Peyer's patch (tissue), 4 donors: ENCODE results near the gene ACIN1. TPM values are rescaled to one million over a fixed set of nuclear protein-coding genes. Genes with fewer than 3 reads are reported as not detected.

Experiments used
- DNase-seq, 3 donors: peaks; one replicate each; pipeline ENCODE4 v3.0.0-alpha.2; 2017 to 2019
- H3K27ac ChIP-seq, 4 donors: fragments of 200-600 bp; sonication (generic); one replicate each; pipeline ENCODE4 v1.5.1; 2016 to 2019
- H3K27me3 ChIP-seq, 2 donors: fragments of 200-600 bp; sonication (generic); one replicate each; pipeline ENCODE4 v1.5.1; 2019
- H3K36me3 ChIP-seq, 3 donors: fragments of 200-600 bp; sonication (generic); one replicate each; pipeline ENCODE4 v1.5.1; 2016 to 2019
- H3K4me1 ChIP-seq, 4 donors: fragments of 200-600 bp; sonication (generic); one replicate each; pipeline ENCODE4 v1.5.1; 2016 to 2019
- H3K4me3 ChIP-seq, 4 donors: fragments of 200-600 bp; sonication (generic); 1 replicate in 3 of 4; 2 replicates in 1 of 4; pipeline ENCODE4 v1.5.1; 2016 to 2019; ENCODE audit warnings: mild to moderate bottlenecking in 1 of 4
- H3K9me3 ChIP-seq, 4 donors: fragments of 200-600 bp; sonication (generic); one replicate each; pipeline ENCODE4 v1.5.1; 2016 to 2019; ENCODE audit warnings: mild to moderate bottlenecking in 1 of 4
- CTCF ChIP-seq, 6 experiments: fragments of 450-650 bp in 4 of 6; fragments of 200-600 bp in 2 of 6; sonication (generic) in 1 of 6; IDR thresholded peaks; one replicate each; pipeline ENCODE4 v1.5.1; 2017 to 2019; ENCODE audit warnings: antibody characterized with exemption in 6 of 6, mild to moderate bottlenecking in 3 of 6, moderate library complexity in 1 of 6
- POLR2A ChIP-seq, 2 donors: fragments of 450-650 bp; IDR thresholded peaks; one replicate each; pipeline ENCODE4 v1.5.1; 2017; ENCODE audit warnings: antibody characterized with exemption in 2 of 2, mild to moderate bottlenecking in 2 of 2, moderate library complexity in 2 of 2
- total RNA-seq, 4 donors: library from RNA; depleted of rRNA; stranded (reverse); fragments of >200 nt; gene quantifications; one replicate each; pipeline ENCODE4 v1.1.0, GENCODE V29; 2016

ACIN1 gene
- total RNA-seq, 4 donors from 2014 or later, result 130 to 281 (median 238) TPM

DNA sequence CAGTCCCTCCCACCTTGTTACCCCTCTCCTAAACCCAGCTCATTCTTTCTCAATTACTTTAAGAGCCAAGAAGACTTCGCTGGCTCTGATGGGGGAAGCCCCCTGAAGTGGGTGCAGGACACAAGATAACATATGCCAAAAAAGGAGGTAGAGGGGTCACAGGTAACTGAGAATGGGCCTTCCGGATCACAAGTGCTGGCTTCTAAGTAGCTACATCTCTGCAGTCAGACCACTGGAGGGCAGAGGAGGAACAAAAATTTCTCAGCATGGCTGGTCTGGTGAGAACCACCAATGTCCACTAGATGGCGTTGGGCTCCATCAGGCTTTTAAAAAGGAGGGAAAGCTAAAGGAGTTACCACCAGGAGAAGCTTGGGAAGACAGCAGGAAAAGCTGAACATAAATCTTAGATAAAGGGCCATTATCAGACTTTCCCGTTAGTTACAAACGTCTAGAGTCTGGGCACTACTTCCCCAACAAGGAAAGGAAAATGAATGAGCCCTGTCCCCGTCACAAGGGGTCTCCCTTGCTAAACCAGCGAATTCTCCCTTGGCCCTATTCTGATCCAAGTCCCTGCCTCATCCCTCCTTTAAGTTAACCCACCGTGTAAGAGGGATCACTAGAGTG, 26.0 kb downstream of the ACIN1 start:
- Histone ChIP-seq H3K9me3 (no peaks in the 10 kb centered on the region), H3K4me1 (peaks cover 0 to 34% (median 7%) of the 10 kb centered on the region in 4 donors), H3K4me3 (no peak overlapping the region), H3K27me3 (no peaks in the 10 kb centered on the region), H3K27ac (peak overlapping the region in 2 of 4 donors; percentile 18 to 21), H3K36me3 (peaks cover 0 to 65% (median 2%) of the 10 kb centered on the region in 3 donors)
- peak; percentile 71 to 91 (median 73) for DNase-seq
- TF ChIP-seq POLR2A (IDR thresholded peaks at IDR 0.05) (no peak), CTCF (IDR thresholded peaks at IDR 0.05) (peak; percentile 93 to 99 (median 98))

DNA sequence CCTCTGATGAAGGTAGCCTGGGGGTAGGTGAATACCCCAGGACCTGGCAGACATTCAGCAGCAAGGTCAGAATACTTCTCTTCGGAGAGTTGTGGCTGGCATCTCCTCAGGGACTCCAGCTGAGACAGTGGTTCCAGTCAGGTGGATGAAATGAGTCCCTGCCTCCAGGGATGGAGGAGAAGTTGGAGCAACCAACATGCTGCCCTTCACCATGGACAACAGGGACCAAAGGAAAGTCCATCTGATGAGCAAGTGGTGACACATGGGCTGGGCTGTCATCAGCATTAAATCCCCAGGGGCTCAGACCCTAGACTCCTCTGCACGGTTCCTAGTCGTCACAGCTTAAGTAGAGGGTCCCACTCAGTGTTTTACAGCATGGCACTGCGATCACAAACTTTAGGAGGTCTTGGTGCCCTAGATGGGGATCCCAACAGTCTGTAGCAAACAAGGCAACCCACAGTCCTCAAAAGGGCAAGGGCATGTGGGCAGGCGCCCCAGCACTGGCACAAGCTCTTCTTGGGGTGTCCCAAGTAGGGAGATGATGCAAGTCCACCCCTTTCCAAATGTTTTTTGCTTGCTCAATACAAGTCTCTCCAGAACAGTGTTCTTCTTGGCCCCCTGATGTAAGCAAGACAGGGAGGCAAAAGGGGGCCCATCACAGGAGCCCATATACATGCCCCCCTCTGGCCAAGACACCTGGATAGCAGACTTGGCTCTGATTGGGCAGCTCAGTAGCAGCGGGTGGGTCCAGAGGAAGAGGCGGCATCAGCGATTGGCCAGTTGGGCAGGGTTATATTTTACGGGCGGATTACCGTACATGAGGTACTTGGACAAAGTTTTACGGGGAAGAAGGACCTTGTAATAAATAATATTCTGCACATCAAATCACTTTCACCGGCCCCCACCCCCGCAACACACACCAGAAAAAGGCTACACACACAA, 26.8 kb downstream of the ACIN1 start:
- peak; percentile 14 to 44 (median 42) for DNase-seq
- Histone ChIP-seq H3K4me1 (peaks cover 0 to 34% (median 7%) of the 10 kb centered on the region in 4 donors), H3K36me3 (peaks cover 0 to 66% (median 5%) of the 10 kb centered on the region in 3 donors), H3K27ac (peak overlapping the region in 1 of 4 donors; percentile 18), H3K4me3 (no peak overlapping the region), H3K27me3 (no peaks in the 10 kb centered on the region), H3K9me3 (no peaks in the 10 kb centered on the region)
- TF ChIP-seq POLR2A (IDR thresholded peaks at IDR 0.05) (no peak), CTCF (IDR thresholded peaks at IDR 0.05) (no peak)

GRCh38 chr14:23066855-23067744, 27.8 kb downstream of the ACIN1 start:
- Histone ChIP-seq H3K27ac (no peak overlapping the region), H3K9me3 (no peaks in the 10 kb centered on the region), H3K36me3 (peaks cover 0 to 67% (median 6%) of the 10 kb centered on the region in 3 donors), H3K27me3 (no peaks in the 10 kb centered on the region), H3K4me3 (no peak overlapping the region), H3K4me1 (peaks cover 0 to 24% (median 6%) of the 10 kb centered on the region in 4 donors)
- TF ChIP-seq POLR2A (IDR thresholded peaks at IDR 0.05) (no peak), CTCF (IDR thresholded peaks at IDR 0.05) (no peak)
- DNase-seq, result peak in 2 of 3 donors; percentile 43 to 44

DNA sequence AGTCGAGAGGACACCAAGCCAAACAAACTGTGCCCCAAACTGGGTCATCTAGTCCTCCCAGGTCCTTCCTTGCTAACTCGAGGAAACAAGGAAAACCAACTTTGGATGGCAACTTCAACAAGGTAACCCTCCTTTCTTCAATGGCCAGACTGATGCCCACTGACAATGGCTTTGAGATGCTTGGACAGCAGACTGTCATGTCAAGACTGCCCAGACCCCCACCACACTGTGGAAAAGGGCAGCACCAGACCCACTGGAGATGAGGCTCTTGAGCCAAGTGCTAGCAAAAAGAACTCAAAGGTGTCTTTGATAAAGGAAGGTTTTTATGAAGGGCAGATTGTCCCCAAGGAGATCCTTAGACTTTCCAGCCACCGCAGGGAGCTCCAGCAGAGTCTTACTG, 28.6 kb downstream of the ACIN1 start:
- H3K36me3 ChIP-seq, result peaks cover 0 to 73% (median 8%) of the 10 kb centered on the region in 3 donors
- H3K4me3 ChIP-seq, result no peak overlapping the region
- DNase-seq, result peak in 1 of 3 donors; percentile 21
- no peaks in the 10 kb centered on the region for H3K9me3 ChIP-seq
- H3K27me3 ChIP-seq, result no peaks in the 10 kb centered on the region
- TF ChIP-seq POLR2A (IDR thresholded peaks at IDR 0.05), result no peak
- no peak for TF ChIP-seq CTCF (IDR thresholded peaks at IDR 0.05)
- peaks cover 0 to 17% (median 3%) of the 10 kb centered on the region in 4 donors for H3K4me1 ChIP-seq
- no peak overlapping the region for H3K27ac ChIP-seq

GRCh38 chr14:23063601-23064000, 31.3 kb downstream of the ACIN1 start:
- Histone ChIP-seq H3K36me3 (peaks cover 0 to 98% (median 11%) of the 10 kb centered on the region in 3 donors), H3K4me1 (no peaks in the 10 kb centered on the region), H3K27me3 (no peaks in the 10 kb centered on the region), H3K4me3 (no peak overlapping the region), H3K27ac (no peak overlapping the region), H3K9me3 (no peaks in the 10 kb centered on the region)
- DNase-seq, result no peak
- TF ChIP-seq POLR2A (IDR thresholded peaks at IDR 0.05) (no peak), CTCF (IDR thresholded peaks at IDR 0.05) (no peak)
